SU-DHL-6 (cell line): ENCODE measurements around the gene NPIPB6.

Source experiments
- H2AFZ ChIP-seq: fragments of 200-600 bp; sonication (generic); 2 replicates; pipeline ENCODE4 v1.6.1; 2014; ENCODE audit warnings: low read depth, mild to moderate bottlenecking, moderate library complexity, mixed read lengths, antibody characterized with exemption, low read length; ENCODE audit not compliant: severe bottlenecking
- H3F3A ChIP-seq: fragments of 200-600 bp; shearing (Covaris generic); 2 replicates; pipeline ENCODE4 v1.6.0; 2016; ENCODE audit warnings: antibody characterized with exemption, mild to moderate bottlenecking; ENCODE audit not compliant: insufficient read depth
- H3K27ac ChIP-seq: fragments of 200-600 bp; sonication (generic); 2 replicates; pipeline ENCODE4 v1.5.1; 2016; ENCODE audit warnings: low read depth, mild to moderate bottlenecking, low read length, moderate library complexity, mixed read lengths
- H3K27me3 ChIP-seq: fragments of 200-600 bp; sonication (generic), shearing (Covaris generic); 2 replicates; pipeline ENCODE4 v1.6.0; 2014; ENCODE audit warnings: mild to moderate bottlenecking, low read length
- H3K36me3 ChIP-seq: fragments of 200-600 bp; sonication (generic); 2 replicates; pipeline ENCODE4 v1.6.1; 2014; ENCODE audit warnings: mild to moderate bottlenecking, low read length, mixed read lengths
- H3K4me2 ChIP-seq: fragments of 300-600, 200-600 bp; shearing (Covaris generic), sonication (generic); 2 replicates; pipeline ENCODE4 v1.6.0; 2014; ENCODE audit warnings: low read length, low read depth, mild to moderate bottlenecking; ENCODE audit not compliant: poor library complexity, severe bottlenecking
- H3K4me3 ChIP-seq: fragments of 200-600 bp; sonication (generic); 2 replicates; pipeline ENCODE4 v1.5.1; 2014; ENCODE audit warnings: antibody characterized with exemption, low read length, mild to moderate bottlenecking, mixed read lengths; ENCODE audit not compliant: insufficient read depth, poor library complexity, severe bottlenecking
- H3K79me2 ChIP-seq: fragments of 200-600 bp; sonication (generic); 2 replicates; pipeline ENCODE4 v1.6.1; 2014; ENCODE audit warnings: mild to moderate bottlenecking, low read length, moderate library complexity; ENCODE audit not compliant: insufficient read depth
- H3K9ac ChIP-seq: fragments of 200-600 bp; sonication (generic); 2 replicates; pipeline ENCODE4 v1.7.0; 2014; ENCODE audit warnings: mild to moderate bottlenecking, low read length
- H3K9me2 ChIP-seq: fragments of 200-600 bp; sonication (generic); replicated peaks from 2 replicates; pipeline ENCODE4 v1.6.1; 2014; ENCODE audit warnings: low read length; ENCODE audit not compliant: insufficient read depth
- H3K9me3 ChIP-seq: fragments of 200-600 bp; sonication (generic); 2 replicates; pipeline ENCODE4 v1.6.1; 2014; ENCODE audit warnings: low read length, mixed read lengths; ENCODE audit not compliant: insufficient read depth
- H4K20me1 ChIP-seq: fragments of 200-600 bp; sonication (generic); 2 replicates; pipeline ENCODE4 v1.6.1; 2014; ENCODE audit warnings: low read depth, mild to moderate bottlenecking, antibody characterized with exemption, low read length, moderate library complexity, mixed read lengths
- CTCF ChIP-seq: fragments of 200-600 bp; sonication (generic); IDR thresholded peaks from one replicate; pipeline ENCODE4 v1.5.1; 2017; ENCODE audit warnings: antibody characterized with exemption, mild to moderate bottlenecking, low read length, moderate library complexity; ENCODE audit not compliant: insufficient read depth, poor library complexity, severe bottlenecking
- EZH2phosphoT487 ChIP-seq: fragments of 200-600 bp; sonication (generic), shearing (Covaris generic); conservative IDR thresholded peaks from 2 replicates; pipeline ENCODE4 v1.6.1; 2018; ENCODE audit warnings: mild to moderate bottlenecking, antibody characterized with exemption, low read length, moderate library complexity, mixed read lengths

Gene NPIPB6

GRCh38 chr16:28311413-28311812 lies 51.9 kb downstream of the NPIPB6 start:
- H3K27ac ChIP-seq, result no peak overlapping the region
- no peak overlapping the region for H3K4me2 ChIP-seq
- H3K27me3 ChIP-seq, result no peaks in the 10 kb centered on the region
- H3K36me3 ChIP-seq, result no peaks in the 10 kb centered on the region
- H3K4me3 ChIP-seq, result no peak overlapping the region
- no peak for TF ChIP-seq CTCF
- TF ChIP-seq EZH2phosphoT487, result no peak
- no peak overlapping the region for H2AFZ ChIP-seq
- no peaks in the 10 kb centered on the region for H3F3A ChIP-seq
- no peak overlapping the region for H3K9ac ChIP-seq
- no peaks in the 10 kb centered on the region for H3K9me2 ChIP-seq
- no peaks in the 10 kb centered on the region for H3K9me3 ChIP-seq
- no peaks in the 10 kb centered on the region for H4K20me1 ChIP-seq
- no peaks in the 10 kb centered on the region for H3K79me2 ChIP-seq

- H3K27me3 ChIP-seq, result no peaks in the 10 kb centered on the region
- no peaks in the 10 kb centered on the region for H3K9me2 ChIP-seq
- no peak overlapping the region for H3K4me2 ChIP-seq
- TF ChIP-seq CTCF (no peak), EZH2phosphoT487 (no peak)
- no peak overlapping the region for H3K9ac ChIP-seq
- no peaks in the 10 kb centered on the region for H3K79me2 ChIP-seq
- no peaks in the 10 kb centered on the region for H3K9me3 ChIP-seq
- no peaks in the 10 kb centered on the region for H3K36me3 ChIP-seq
- no peak overlapping the region for H3K27ac ChIP-seq
- no peaks in the 10 kb centered on the region for H3F3A ChIP-seq
- no peak overlapping the region for H2AFZ ChIP-seq
- H3K4me3 ChIP-seq, result no peak overlapping the region
- H4K20me1 ChIP-seq, result no peaks in the 10 kb centered on the region
Observed at GRCh38 chr16:28310796-28311195, 52.5 kb downstream of the NPIPB6 start.

GRCh38 chr16:28309811-28310311 lies 53.4 kb downstream of the NPIPB6 start:
- H3K27ac ChIP-seq, result no peak overlapping the region
- H3K79me2 ChIP-seq, result no peaks in the 10 kb centered on the region
- H4K20me1 ChIP-seq, result no peaks in the 10 kb centered on the region
- peak overlapping the region; percentile 45 for H2AFZ ChIP-seq
- no peak overlapping the region for H3K4me3 ChIP-seq
- H3K9ac ChIP-seq, result 0 out of 2 replicates have a peak overlapping the region, but pooled peaks have one; percentile 5
- H3F3A ChIP-seq, result no peaks in the 10 kb centered on the region
- peak overlapping the region; percentile 20 for H3K4me2 ChIP-seq
- no peaks in the 10 kb centered on the region for H3K9me3 ChIP-seq
- no peaks in the 10 kb centered on the region for H3K36me3 ChIP-seq
- no peaks in the 10 kb centered on the region for H3K27me3 ChIP-seq
- TF ChIP-seq EZH2phosphoT487, result no peak
- no peak for TF ChIP-seq CTCF
- no peaks in the 10 kb centered on the region for H3K9me2 ChIP-seq
